Measurements from ENCODE around the gene MINK1.

- TF ChIP-seq EZH2 (IDR thresholded peaks at IDR 0.05; ENCODE audit: borderline replicate concordance, control insufficient read depth, low read depth, low read length) (no peak), MYC (IDR thresholded peaks at IDR 0.05; ENCODE audit: insufficient read depth, insufficient read length, insufficient replicate concordance, low read length, severe bottlenecking) (no peak), BHLHE40 (IDR thresholded peaks at IDR 0.05; ENCODE audit: borderline replicate concordance in 1 of 2, low read depth in 2 of 2, low read length in 1 of 2) (no peak), POLR2A (IDR thresholded peaks at IDR 0.05; ENCODE audit: low read depth, low read length) (no peak), MAX (IDR thresholded peaks at IDR 0.05; ENCODE audit: low read depth, low read length) (no peak), SREBF1 (IDR thresholded peaks at IDR 0.05; ENCODE audit: low read length) (no peak), CTCF (IDR thresholded peaks at IDR 0.05 in 2 of 3, conservative IDR thresholded peaks at IDR 0.05 in 1 of 3; ENCODE audit: control insufficient read depth in 2 of 3, extremely low read depth in 1 of 3, insufficient read depth in 1 of 3, low read depth in 3 of 3, low read length in 3 of 3) (no peak), EP300 (IDR thresholded peaks at IDR 0.05; ENCODE audit: borderline replicate concordance in 1 of 2, control insufficient read depth in 1 of 2, low read depth in 2 of 2, low read length in 2 of 2) (no peak), RAD21 (IDR thresholded peaks at IDR 0.05; ENCODE audit: insufficient read depth, low read depth, low read length) (no peak), NR2F1 (conservative IDR thresholded peaks at IDR 0.05) (no peak), MTA2 (IDR thresholded peaks at IDR 0.05; ENCODE audit: low read depth) (no peak), HDAC2 (IDR thresholded peaks at IDR 0.05) (no peak)
- TF ChIP-seq, protein P1, sequence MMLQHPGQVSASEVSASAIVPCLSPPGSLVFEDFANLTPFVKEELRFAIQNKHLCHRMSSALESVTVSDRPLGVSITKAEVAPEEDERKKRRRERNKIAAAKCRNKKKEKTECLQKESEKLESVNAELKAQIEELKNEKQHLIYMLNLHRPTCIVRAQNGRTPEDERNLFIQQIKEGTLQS (IDR thresholded peaks at IDR 0.05; ENCODE audit: borderline replicate concordance, extremely low read depth, low read depth, low read length) = no peak
- TF ChIP-seq, protein P2, sequence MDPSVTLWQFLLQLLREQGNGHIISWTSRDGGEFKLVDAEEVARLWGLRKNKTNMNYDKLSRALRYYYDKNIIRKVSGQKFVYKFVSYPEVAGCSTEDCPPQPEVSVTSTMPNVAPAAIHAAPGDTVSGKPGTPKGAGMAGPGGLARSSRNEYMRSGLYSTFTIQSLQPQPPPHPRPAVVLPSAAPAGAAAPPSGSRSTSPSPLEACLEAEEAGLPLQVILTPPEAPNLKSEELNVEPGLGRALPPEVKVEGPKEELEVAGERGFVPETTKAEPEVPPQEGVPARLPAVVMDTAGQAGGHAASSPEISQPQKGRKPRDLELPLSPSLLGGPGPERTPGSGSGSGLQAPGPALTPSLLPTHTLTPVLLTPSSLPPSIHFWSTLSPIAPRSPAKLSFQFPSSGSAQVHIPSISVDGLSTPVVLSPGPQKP (IDR thresholded peaks at IDR 0.05; ENCODE audit: low read depth, low read length) = no peak
Measured at GRCh38 chr17:4919511-4920047, 86.4 kb downstream of the MINK1 start.
